HL-60 (cell line): ENCODE measurements around the gene ABHD15.

Experiments used
- DNase-seq, 2 experiments: peaks; one replicate each; pipeline ENCODE4 v3.0.0-alpha.2; 2010 to 2020; ENCODE audit warnings: low read depth in 1 of 2, low spot score in 1 of 2
- H3K27ac ChIP-seq: fragments of 250-450 bp; sonication (Bioruptor Pico); replicated peaks from 2 replicates; pipeline ENCODE4 v1.5.1; 2020; ENCODE audit warnings: mild to moderate bottlenecking, moderate library complexity
- H3K27me3 ChIP-seq: fragments of 250-450 bp; sonication (Bioruptor Pico); 2 replicates; pipeline ENCODE4 v1.5.1; 2021; ENCODE audit warnings: mild to moderate bottlenecking, moderate library complexity; ENCODE audit not compliant: insufficient read depth, poor library complexity, severe bottlenecking
- H3K4me3 ChIP-seq: replicated peaks from 2 replicates; pipeline ENCODE4 v1.5.1; 2011; ENCODE audit warnings: mild to moderate bottlenecking, control low read depth, low read length; ENCODE audit not compliant: insufficient read depth
- CTCF ChIP-seq: IDR thresholded peaks from one replicate; pipeline ENCODE4 v1.5.1; 2011; ENCODE audit warnings: low read length, control low read depth, inconsistent platforms; ENCODE audit not compliant: insufficient read depth
- GABPA ChIP-seq: IDR thresholded peaks from 2 replicates; pipeline ENCODE4 v1.6.1; 2012; ENCODE audit warnings: low read depth
- POLR2AphosphoS5 ChIP-seq: IDR thresholded peaks from 2 replicates; pipeline ENCODE4 v1.6.1; 2012; ENCODE audit warnings: low read depth
- REST ChIP-seq: IDR thresholded peaks from 2 replicates; pipeline ENCODE4 v1.6.1; 2012; ENCODE audit warnings: low read depth; ENCODE audit not compliant: insufficient replicate concordance
- SPI1 ChIP-seq: IDR thresholded peaks from 2 replicates; pipeline ENCODE4 v1.6.1; 2012; ENCODE audit warnings: low read depth, mild to moderate bottlenecking, borderline replicate concordance

ABHD15 gene

GRCh38 chr17:29612404-29613280 lies 45.8 kb upstream of the ABHD15 start:
- Histone ChIP-seq H3K27me3 (peaks cover 8% of the 10 kb centered on the region), H3K27ac (no peak overlapping the region), H3K4me3 (no peak overlapping the region)
- DNase-seq: no peak
- TF ChIP-seq POLR2AphosphoS5 (no peak), REST (no peak), SPI1 (no peak), GABPA (no peak), CTCF (no peak)

- H3K4me3 ChIP-seq: no peak overlapping the region
- no peak for TF ChIP-seq CTCF
- no peak for TF ChIP-seq REST
- TF ChIP-seq SPI1: no peak
- TF ChIP-seq GABPA: no peak
- no peak for TF ChIP-seq POLR2AphosphoS5
- no peak for DNase-seq
- H3K27me3 ChIP-seq: peaks cover 8% of the 10 kb centered on the region
- H3K27ac ChIP-seq: no peak overlapping the region
These were observed 45.2 kb upstream of the ABHD15 start for GRCh38 chr17:29612094-29612403.

GRCh38 chr17:29611351-29612093 lies 44.7 kb upstream of the ABHD15 start:
- Histone ChIP-seq H3K4me3 (no peak overlapping the region), H3K27me3 (peaks cover 6% of the 10 kb centered on the region), H3K27ac (no peak overlapping the region)
- TF ChIP-seq POLR2AphosphoS5 (no peak), GABPA (no peak), SPI1 (no peak), REST (no peak), CTCF (no peak)
- no peak for DNase-seq
